ENCODE measurements around the gene SLBP.

Gene SLBP

GRCh38 chr4:1664141-1664540 is 48.0 kb downstream of the SLBP start:
- no peak for DNase-seq
- in situ Hi-C loops (cut with HindIII; ENCODE audit: low pct_ligation_motif_present, low pct_unique_long_range_greater_than_20kb, low sequenced_read_pairs) = no loop called here

DNA sequence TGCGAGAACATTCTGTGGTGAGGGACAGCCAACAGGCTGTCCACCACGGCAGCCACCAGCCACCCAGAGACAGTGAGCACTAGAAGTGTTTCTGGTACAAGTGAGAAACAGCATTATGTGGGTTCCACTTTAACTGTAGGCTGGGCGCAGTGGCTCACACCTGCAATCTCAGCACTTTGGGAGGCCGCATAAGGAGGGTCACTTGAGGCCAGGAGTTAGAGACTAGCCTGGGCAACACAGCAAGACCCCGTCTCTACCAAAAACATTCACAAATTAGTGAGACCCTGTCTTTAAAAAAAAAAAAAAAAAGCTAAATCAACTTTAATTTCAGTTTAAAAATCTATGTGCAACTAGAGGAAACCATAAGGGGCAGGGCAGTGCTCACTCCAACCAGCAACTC is 48.6 kb downstream of the SLBP start:
- in situ Hi-C loops (cut with HindIII; ENCODE audit: low pct_ligation_motif_present, low pct_unique_long_range_greater_than_20kb, low sequenced_read_pairs) = no loop called here

GRCh38 chr4:1661695-1662094 is 50.4 kb downstream of the SLBP start:
- in situ Hi-C loops (cut with HindIII; ENCODE audit: low pct_ligation_motif_present, low pct_unique_long_range_greater_than_20kb, low sequenced_read_pairs) = no loop called here
- DNase-seq = no peak

More for the DNA sequence above, 48.6 kb downstream of the SLBP start:
- DNase-seq = no peak

DNA sequence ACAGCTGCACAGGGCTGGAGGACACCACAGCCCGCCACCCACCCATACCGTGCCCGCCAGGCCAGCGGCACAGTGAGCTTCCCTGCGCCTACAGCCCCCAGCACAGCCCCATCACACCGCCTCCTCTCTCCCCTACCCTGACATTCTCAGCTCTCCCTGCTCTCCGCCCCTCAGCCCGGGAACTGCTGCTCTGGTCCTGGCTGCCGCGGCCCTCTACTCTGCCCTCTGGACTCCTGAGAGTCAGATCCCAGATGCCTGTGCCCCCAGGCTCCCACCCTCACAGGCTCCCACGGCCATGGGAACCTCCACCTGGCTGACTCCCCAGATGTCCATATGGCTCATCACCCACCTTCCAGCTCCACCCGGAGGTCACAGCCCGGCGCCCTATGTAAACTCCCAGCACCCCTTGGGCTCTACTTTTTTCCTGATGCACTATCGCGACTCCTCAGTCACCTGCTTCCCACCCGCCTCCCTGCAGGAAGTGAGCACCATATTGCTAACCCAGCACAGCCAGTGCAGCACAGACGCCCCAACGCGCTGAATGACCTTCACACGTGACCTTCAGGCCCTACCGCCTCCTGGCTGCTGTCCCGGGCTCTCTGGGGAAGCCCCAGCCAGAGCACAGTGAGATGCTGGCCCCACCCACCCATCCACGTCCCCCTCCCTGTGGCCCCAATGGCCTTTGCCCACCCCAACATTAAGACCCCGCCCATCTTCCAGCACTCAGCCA is 51.0 kb downstream of the SLBP start:
- DNase-seq = no peak
- in situ Hi-C loops (cut with HindIII; ENCODE audit: low pct_ligation_motif_present, low pct_unique_long_range_greater_than_20kb, low sequenced_read_pairs) = no loop called here

GRCh38 chr4:1659104-1660043 is 52.7 kb downstream of the SLBP start:
- DNase-seq = no peak
- in situ Hi-C loops (cut with HindIII; ENCODE audit: low pct_ligation_motif_present, low pct_unique_long_range_greater_than_20kb, low sequenced_read_pairs) = no loop called here

GRCh38 chr4:1658581-1658980 is 53.5 kb downstream of the SLBP start:
- DNase-seq = no peak
- in situ Hi-C loops (cut with HindIII; ENCODE audit: low pct_ligation_motif_present, low pct_unique_long_range_greater_than_20kb, low sequenced_read_pairs) = no loop called here

GRCh38 chr4:1658146-1658545 is 54.0 kb downstream of the SLBP start:
- in situ Hi-C loops (cut with HindIII; ENCODE audit: low pct_ligation_motif_present, low pct_unique_long_range_greater_than_20kb, low sequenced_read_pairs) = no loop called here
- DNase-seq = no peak

GRCh38 chr4:1656986-1657385 is 55.1 kb downstream of the SLBP start:
- DNase-seq = no peak
- in situ Hi-C loops (cut with HindIII; ENCODE audit: low pct_ligation_motif_present, low pct_unique_long_range_greater_than_20kb, low sequenced_read_pairs) = no loop called here

DNA sequence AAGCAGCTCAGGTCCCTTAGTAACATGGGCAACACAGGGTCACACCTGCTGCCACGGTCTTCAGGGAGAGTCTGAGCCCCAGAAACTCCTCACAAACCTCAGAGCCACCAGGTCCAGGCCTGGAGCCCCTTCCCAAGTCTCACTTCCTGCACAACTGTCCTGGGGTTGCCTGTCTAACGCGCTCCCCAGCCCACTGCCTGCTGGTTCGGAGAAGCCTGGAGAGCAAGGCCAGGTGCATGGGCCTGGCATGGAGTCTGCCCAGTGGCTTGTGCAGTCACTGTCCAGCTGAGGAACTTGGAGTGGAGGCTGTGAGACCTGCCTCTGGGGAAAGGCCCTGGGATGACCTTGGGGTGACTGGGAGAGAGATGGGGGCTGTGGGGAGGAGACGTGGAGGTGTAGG is 56.0 kb downstream of the SLBP start:
- in situ Hi-C loops (cut with HindIII; ENCODE audit: low pct_ligation_motif_present, low pct_unique_long_range_greater_than_20kb, low sequenced_read_pairs) = no loop called here
- DNase-seq = no peak

DNA sequence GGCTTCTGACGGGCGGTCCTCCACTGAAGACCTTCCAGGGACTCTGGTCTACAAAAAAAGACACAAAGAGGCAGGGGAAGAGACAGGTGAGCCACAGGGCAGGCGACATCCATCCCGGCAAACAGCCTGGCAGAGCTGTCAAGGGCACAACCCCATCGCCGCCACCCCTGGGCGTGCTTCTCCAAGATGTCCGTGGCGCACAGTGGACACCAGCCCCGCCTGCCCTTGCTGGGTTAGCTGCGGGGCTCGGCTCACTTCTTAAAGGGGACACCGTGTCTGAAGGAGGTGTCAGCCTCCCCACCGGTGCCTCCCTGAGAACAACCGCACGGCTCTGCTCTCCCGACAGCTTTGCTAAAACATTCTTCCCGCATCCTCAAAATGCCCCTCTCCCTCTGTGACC is 56.4 kb downstream of the SLBP start:
- in situ Hi-C loops (cut with HindIII; ENCODE audit: low pct_ligation_motif_present, low pct_unique_long_range_greater_than_20kb, low sequenced_read_pairs) = no loop called here
- no peak for DNase-seq

- no peak for DNase-seq
- in situ Hi-C loops (cut with HindIII; ENCODE audit: low pct_ligation_motif_present, low pct_unique_long_range_greater_than_20kb, low sequenced_read_pairs) = no loop called here
Observed at GRCh38 chr4:1655081-1655480, 57.0 kb downstream of the SLBP start.

GRCh38 chr4:1654216-1654955 is 57.7 kb downstream of the SLBP start:
- DNase-seq = no peak
- in situ Hi-C loops (cut with HindIII; ENCODE audit: low pct_ligation_motif_present, low pct_unique_long_range_greater_than_20kb, low sequenced_read_pairs) = no loop called here

- no peak for DNase-seq
- in situ Hi-C loops (cut with HindIII; ENCODE audit: low pct_ligation_motif_present, low pct_unique_long_range_greater_than_20kb, low sequenced_read_pairs) = no loop called here
Observed at GRCh38 chr4:1653776-1654175, 58.3 kb downstream of the SLBP start.

- in situ Hi-C loops (cut with HindIII; ENCODE audit: low pct_ligation_motif_present, low pct_unique_long_range_greater_than_20kb, low sequenced_read_pairs) = no loop called here
- DNase-seq = no peak
Observed at GRCh38 chr4:1652088-1652487, 60.0 kb downstream of the SLBP start.

DNA sequence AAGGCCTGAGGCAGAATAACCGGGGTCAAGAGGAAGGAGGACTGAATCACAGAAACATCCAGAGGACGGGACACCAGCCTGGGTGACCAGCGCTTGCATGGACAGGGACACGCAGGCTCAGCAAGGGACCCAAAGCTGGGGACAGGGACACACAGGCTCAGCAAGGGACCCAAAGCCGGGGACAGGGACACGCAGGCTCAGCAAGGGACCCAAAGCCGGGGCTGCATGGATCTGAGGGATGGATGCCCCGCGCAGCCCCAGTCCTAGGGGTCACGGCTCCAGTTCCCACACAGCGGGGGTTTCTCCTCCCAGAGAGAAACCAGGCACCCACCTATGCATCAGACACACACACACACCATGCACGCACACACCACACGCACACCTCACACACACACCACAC is 60.5 kb downstream of the SLBP start:
- in situ Hi-C loops (cut with HindIII; ENCODE audit: low pct_ligation_motif_present, low pct_unique_long_range_greater_than_20kb, low sequenced_read_pairs) = no loop called here
- no peak for DNase-seq

DNA sequence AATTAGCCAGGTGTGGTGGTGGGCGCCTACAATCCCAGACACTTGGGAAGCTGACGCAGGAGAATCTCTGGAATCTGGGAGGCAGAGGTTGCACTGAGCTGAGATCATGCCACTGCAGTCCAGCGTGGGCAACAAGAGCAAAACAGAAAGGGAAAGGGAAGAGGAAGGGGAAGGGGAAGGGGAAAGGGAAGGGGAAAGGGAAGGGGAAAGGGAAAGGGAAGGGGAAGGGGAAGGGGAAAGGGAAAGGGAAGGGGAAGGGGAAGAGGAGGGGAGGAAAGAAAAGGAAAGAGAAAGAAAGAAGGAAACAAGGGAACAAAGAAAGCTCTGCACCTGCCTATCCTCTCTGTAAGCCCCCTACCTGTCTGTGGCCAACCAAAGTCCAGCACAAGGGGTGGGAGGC is 63.2 kb downstream of the SLBP start:
- in situ Hi-C loops (cut with HindIII; ENCODE audit: low pct_ligation_motif_present, low pct_unique_long_range_greater_than_20kb, low sequenced_read_pairs) = no loop called here
- no peak for DNase-seq

GRCh38 chr4:1647432-1647831 is 64.7 kb downstream of the SLBP start:
- in situ Hi-C loops (cut with HindIII; ENCODE audit: low pct_ligation_motif_present, low pct_unique_long_range_greater_than_20kb, low sequenced_read_pairs) = no loop called here
- DNase-seq = no peak

GRCh38 chr4:1646690-1647089 is 65.4 kb downstream of the SLBP start:
- in situ Hi-C loops (cut with HindIII; ENCODE audit: low pct_ligation_motif_present, low pct_unique_long_range_greater_than_20kb, low sequenced_read_pairs) = no loop called here

More at GRCh38 chr4:1646690-1647089, 65.4 kb downstream of the SLBP start:
- no peak for DNase-seq
